HEK293 (cell line): ENCODE results near the gene STPG3.

Source experiments
- BCL11A ChIP-seq: fragments of 450-650 bp; formaldehyde crosslinking; IDR thresholded peaks from 2 replicates; pipeline ENCODE4 v1.5.1; 2016; ENCODE audit warnings: low read depth, missing biosample characterization, missing genetic modification characterization
- BCL11B ChIP-seq: fragments of 450-650 bp; formaldehyde crosslinking; IDR thresholded peaks from 2 replicates; pipeline ENCODE4 v1.5.1; 2016; ENCODE audit warnings: low read depth, missing biosample characterization, missing genetic modification characterization
- GLI2 ChIP-seq: fragments of 450-650 bp; formaldehyde crosslinking; IDR thresholded peaks from 2 replicates; pipeline ENCODE4; 2017; ENCODE audit warnings: missing biosample characterization, missing genetic modification characterization, low read depth, borderline replicate concordance
- IKZF3 ChIP-seq: fragments of 450-650 bp; IDR thresholded peaks from 2 replicates; pipeline ENCODE4 v1.5.0; 2018; ENCODE audit warnings: missing biosample characterization, mild to moderate bottlenecking, missing genetic modification characterization, moderate library complexity
- KLF1 ChIP-seq: fragments of 450-650 bp; formaldehyde crosslinking; IDR thresholded peaks from 2 replicates; pipeline ENCODE4 v1.5.1; 2016; ENCODE audit warnings: missing biosample characterization, missing genetic modification characterization
- REPIN1 ChIP-seq: fragments of 450-650 bp; formaldehyde crosslinking; IDR thresholded peaks from 2 replicates; pipeline ENCODE4 v1.5.1; 2017; ENCODE audit warnings: missing biosample characterization, missing genetic modification characterization, low read depth
- TCF7L2 ChIP-seq: IDR thresholded peaks from 2 replicates; pipeline ENCODE4 v1.6.1; 2011; ENCODE audit warnings: low read depth, mild to moderate bottlenecking, inconsistent platforms, low read length, moderate library complexity, borderline replicate concordance
- WT1 ChIP-seq: fragments of 450-650 bp; formaldehyde crosslinking; IDR thresholded peaks from 2 replicates; pipeline ENCODE4 v1.5.1; 2016; ENCODE audit warnings: missing biosample characterization, missing genetic modification characterization
- ZBTB17 ChIP-seq: fragments of 450-650 bp; formaldehyde crosslinking; IDR thresholded peaks from 2 replicates; pipeline ENCODE4 v1.5.1; 2016; ENCODE audit warnings: missing biosample characterization, missing genetic modification characterization
- ZBTB20 ChIP-seq: fragments of 450-650 bp; formaldehyde crosslinking; IDR thresholded peaks from 2 replicates; pipeline ENCODE4 v1.5.1; 2016; ENCODE audit warnings: missing biosample characterization, missing genetic modification characterization
- ZBTB48 ChIP-seq: fragments of 450-650 bp; formaldehyde crosslinking; IDR thresholded peaks from 2 replicates; pipeline ENCODE4 v1.5.1; 2016; ENCODE audit warnings: missing biosample characterization, missing genetic modification characterization
- ZNF133 ChIP-seq: fragments of 450-650 bp; formaldehyde crosslinking; IDR thresholded peaks from 2 replicates; pipeline ENCODE4 v1.5.1; 2016; ENCODE audit warnings: missing biosample characterization, missing genetic modification characterization
- ZNF184 ChIP-seq: fragments of 450-650 bp; IDR thresholded peaks from 2 replicates; pipeline ENCODE4 v1.5.1; 2018; ENCODE audit warnings: missing biosample characterization, mild to moderate bottlenecking, missing genetic modification characterization
- ZNF239 ChIP-seq: fragments of 450-650 bp; formaldehyde crosslinking; IDR thresholded peaks from 2 replicates; pipeline ENCODE4 v1.5.1; 2016; ENCODE audit warnings: missing biosample characterization, missing genetic modification characterization
- ZNF391 ChIP-seq: fragments of 450-650 bp; formaldehyde crosslinking; IDR thresholded peaks from 2 replicates; pipeline ENCODE4 v1.5.1; 2016; ENCODE audit warnings: low read depth, missing biosample characterization, missing genetic modification characterization, borderline replicate concordance
- ZNF530 ChIP-seq: fragments of 450-650 bp; formaldehyde crosslinking; IDR thresholded peaks from 2 replicates; pipeline ENCODE4 v1.5.1; 2016; ENCODE audit warnings: low read depth, missing biosample characterization, missing genetic modification characterization
- ZNF660 ChIP-seq: fragments of 450-650 bp; IDR thresholded peaks from 2 replicates; pipeline ENCODE4 v1.5.1; 2018; ENCODE audit warnings: missing biosample characterization, mild to moderate bottlenecking, missing genetic modification characterization
- ZNF76 ChIP-seq: fragments of 450-650 bp; formaldehyde crosslinking; IDR thresholded peaks from 2 replicates; pipeline ENCODE4; 2016; ENCODE audit warnings: low read depth, missing biosample characterization, missing genetic modification characterization, borderline replicate concordance
- ZXDB ChIP-seq: fragments of 450-650 bp; formaldehyde crosslinking; IDR thresholded peaks from 2 replicates; pipeline ENCODE4 v1.5.1; 2016; ENCODE audit warnings: missing biosample characterization, missing genetic modification characterization
- TF ChIP-seq, protein P1 (sequence below): fragments of 450-650 bp; formaldehyde crosslinking; IDR thresholded peaks from 2 replicates; pipeline ENCODE4; 2016; ENCODE audit warnings: missing biosample characterization, missing genetic modification characterization
- TF ChIP-seq, protein P2 (sequence below): fragments of 450-650 bp; formaldehyde crosslinking; IDR thresholded peaks from 2 replicates; pipeline ENCODE4 v1.5.1; 2016; ENCODE audit warnings: missing biosample characterization, missing genetic modification characterization
- TF ChIP-seq, protein P3 (sequence below): fragments of 450-650 bp; formaldehyde crosslinking; optimal IDR thresholded peaks from 2 replicates; pipeline ENCODE3; 2016; ENCODE audit warnings: missing biosample characterization, mild to moderate bottlenecking, missing genetic modification characterization
- TF ChIP-seq, protein P4 (sequence below): fragments of 450-650 bp; formaldehyde crosslinking; IDR thresholded peaks from 2 replicates; pipeline ENCODE4 v1.5.1; 2016; ENCODE audit warnings: missing biosample characterization, missing genetic modification characterization, borderline replicate concordance

Gene STPG3

DNA sequence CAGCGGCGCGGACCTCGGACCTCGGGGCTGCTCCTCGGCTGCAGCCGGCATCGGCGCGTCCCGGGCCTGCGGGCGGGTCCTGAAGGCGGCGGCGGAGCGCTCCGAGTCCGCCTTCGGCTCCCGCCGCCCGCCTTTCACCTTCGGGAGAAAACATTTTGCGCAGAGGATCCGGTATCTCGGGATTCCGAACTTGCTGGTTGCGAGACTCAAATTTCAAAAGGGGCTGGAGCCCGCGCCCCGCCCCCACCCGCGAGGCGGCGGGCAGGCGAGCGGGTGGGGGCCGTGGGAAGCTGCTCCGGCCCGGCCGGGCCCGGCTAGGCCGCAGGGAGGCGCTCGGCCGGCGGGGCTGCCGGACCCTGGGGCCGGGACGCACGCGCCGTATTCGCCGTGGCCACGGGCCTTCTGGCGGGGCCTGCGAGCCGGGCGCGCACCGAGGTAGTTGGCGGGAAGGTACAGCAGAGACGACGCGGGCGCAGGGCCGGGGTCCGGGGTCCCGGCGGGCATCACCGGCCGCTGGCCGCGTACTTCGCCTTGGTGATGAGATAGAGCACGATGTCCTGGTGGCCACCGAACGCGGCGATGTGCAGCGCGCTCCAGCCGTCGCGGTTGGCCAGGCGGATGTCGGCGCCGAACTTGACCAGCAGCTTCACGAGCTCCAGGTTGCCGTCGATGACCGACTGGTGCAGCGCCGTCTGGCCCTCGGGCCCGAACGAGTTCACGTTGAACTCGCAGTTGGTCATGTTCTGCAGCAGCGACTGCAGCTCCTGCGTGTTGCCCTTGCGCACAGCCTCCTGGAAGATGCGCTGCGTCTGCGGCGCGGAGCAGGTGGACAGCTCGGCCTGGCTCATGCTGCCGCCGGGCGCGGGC is 50.2 kb downstream of the STPG3 start (continued):
- TF ChIP-seq ZNF184 (no peak), KLF1 (tag by site-specific recombination) (peak; percentile 25; the same call in 1 of the 2 replicates), TCF7L2 (peak; percentile 61; the same call in 1 of the 2 replicates), ZBTB20 (tag by site-specific recombination) (peak; percentile 66), REPIN1 (tag by site-specific recombination) (no peak; the same call in 1 of the 2 replicates), BCL11A (tag by site-specific recombination) (peak; percentile 69; the same call in 1 of the 2 replicates), ZNF391 (tag by site-specific recombination) (0 out of 2 replicates have a peak, but pooled peaks have one; percentile 15), ZNF76 (tag by site-specific recombination) (peak; percentile 51; the same call in 1 of the 2 replicates), ZNF660 (tag by site-specific recombination) (no peak; the same call in 1 of the 2 replicates), IKZF3 (tag by site-specific recombination) (0 out of 2 replicates have a peak, but pooled peaks have one; percentile 52), BCL11B (tag by site-specific recombination) (peak; percentile 80; the same call in 1 of the 2 replicates), ZBTB48 (tag by site-specific recombination) (peak; percentile 76), WT1 (tag by site-specific recombination) (0 out of 2 replicates have a peak, but pooled peaks have one; percentile 13), ZNF133 (tag by site-specific recombination) (0 out of 2 replicates have a peak, but pooled peaks have one; percentile 10), ZBTB17 (tag by site-specific recombination) (peak; percentile 83), ZNF239 (no peak), ZXDB (tag by site-specific recombination) (peak; percentile 78), ZNF530 (tag by site-specific recombination) (no peak), GLI2 (tag by site-specific recombination) (no peak)
- TF ChIP-seq, protein P1, sequence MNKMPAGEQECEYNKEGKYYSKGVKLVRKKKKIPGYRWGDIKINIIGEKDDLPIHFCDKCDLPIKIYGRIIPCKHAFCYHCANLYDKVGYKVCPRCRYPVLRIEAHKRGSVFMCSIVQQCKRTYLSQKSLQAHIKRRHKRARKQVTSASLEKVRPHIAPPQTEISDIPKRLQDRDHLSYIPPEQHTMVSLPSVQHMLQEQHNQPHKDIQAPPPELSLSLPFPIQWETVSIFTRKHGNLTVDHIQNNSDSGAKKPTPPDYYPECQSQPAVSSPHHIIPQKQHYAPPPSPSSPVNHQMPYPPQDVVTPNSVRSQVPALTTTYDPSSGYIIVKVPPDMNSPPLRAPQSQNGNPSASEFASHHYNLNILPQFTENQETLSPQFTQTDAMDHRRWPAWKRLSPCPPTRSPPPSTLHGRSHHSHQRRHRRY (tag by site-specific recombination): peak; percentile 87; the same call in 1 of the 2 replicates
- TF ChIP-seq, protein P2, sequence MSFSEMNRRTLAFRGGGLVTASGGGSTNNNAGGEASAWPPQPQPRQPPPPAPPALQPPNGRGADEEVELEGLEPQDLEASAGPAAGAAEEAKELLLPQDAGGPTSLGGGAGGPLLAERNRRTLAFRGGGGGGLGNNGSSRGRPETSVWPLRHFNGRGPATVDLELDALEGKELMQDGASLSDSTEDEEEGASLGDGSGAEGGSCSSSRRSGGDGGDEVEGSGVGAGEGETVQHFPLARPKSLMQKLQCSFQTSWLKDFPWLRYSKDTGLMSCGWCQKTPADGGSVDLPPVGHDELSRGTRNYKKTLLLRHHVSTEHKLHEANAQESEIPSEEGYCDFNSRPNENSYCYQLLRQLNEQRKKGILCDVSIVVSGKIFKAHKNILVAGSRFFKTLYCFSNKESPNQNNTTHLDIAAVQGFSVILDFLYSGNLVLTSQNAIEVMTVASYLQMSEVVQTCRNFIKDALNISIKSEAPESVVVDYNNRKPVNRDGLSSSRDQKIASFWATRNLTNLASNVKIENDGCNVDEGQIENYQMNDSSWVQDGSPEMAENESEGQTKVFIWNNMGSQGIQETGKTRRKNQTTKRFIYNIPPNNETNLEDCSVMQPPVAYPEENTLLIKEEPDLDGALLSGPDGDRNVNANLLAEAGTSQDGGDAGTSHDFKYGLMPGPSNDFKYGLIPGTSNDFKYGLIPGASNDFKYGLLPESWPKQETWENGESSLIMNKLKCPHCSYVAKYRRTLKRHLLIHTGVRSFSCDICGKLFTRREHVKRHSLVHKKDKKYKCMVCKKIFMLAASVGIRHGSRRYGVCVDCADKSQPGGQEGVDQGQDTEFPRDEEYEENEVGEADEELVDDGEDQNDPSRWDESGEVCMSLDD (tag by site-specific recombination): peak; percentile 60; the same call in 1 of the 2 replicates
- TF ChIP-seq, protein P3, sequence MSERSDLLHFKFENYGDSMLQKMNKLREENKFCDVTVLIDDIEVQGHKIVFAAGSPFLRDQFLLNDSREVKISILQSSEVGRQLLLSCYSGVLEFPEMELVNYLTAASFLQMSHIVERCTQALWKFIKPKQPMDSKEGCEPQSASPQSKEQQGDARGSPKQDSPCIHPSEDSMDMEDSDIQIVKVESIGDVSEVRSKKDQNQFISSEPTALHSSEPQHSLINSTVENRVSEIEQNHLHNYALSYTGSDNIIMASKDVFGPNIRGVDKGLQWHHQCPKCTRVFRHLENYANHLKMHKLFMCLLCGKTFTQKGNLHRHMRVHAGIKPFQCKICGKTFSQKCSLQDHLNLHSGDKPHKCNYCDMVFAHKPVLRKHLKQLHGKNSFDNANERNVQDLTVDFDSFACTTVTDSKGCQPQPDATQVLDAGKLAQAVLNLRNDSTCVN (tag by site-specific recombination): peak; percentile 90
- TF ChIP-seq, protein P4, sequence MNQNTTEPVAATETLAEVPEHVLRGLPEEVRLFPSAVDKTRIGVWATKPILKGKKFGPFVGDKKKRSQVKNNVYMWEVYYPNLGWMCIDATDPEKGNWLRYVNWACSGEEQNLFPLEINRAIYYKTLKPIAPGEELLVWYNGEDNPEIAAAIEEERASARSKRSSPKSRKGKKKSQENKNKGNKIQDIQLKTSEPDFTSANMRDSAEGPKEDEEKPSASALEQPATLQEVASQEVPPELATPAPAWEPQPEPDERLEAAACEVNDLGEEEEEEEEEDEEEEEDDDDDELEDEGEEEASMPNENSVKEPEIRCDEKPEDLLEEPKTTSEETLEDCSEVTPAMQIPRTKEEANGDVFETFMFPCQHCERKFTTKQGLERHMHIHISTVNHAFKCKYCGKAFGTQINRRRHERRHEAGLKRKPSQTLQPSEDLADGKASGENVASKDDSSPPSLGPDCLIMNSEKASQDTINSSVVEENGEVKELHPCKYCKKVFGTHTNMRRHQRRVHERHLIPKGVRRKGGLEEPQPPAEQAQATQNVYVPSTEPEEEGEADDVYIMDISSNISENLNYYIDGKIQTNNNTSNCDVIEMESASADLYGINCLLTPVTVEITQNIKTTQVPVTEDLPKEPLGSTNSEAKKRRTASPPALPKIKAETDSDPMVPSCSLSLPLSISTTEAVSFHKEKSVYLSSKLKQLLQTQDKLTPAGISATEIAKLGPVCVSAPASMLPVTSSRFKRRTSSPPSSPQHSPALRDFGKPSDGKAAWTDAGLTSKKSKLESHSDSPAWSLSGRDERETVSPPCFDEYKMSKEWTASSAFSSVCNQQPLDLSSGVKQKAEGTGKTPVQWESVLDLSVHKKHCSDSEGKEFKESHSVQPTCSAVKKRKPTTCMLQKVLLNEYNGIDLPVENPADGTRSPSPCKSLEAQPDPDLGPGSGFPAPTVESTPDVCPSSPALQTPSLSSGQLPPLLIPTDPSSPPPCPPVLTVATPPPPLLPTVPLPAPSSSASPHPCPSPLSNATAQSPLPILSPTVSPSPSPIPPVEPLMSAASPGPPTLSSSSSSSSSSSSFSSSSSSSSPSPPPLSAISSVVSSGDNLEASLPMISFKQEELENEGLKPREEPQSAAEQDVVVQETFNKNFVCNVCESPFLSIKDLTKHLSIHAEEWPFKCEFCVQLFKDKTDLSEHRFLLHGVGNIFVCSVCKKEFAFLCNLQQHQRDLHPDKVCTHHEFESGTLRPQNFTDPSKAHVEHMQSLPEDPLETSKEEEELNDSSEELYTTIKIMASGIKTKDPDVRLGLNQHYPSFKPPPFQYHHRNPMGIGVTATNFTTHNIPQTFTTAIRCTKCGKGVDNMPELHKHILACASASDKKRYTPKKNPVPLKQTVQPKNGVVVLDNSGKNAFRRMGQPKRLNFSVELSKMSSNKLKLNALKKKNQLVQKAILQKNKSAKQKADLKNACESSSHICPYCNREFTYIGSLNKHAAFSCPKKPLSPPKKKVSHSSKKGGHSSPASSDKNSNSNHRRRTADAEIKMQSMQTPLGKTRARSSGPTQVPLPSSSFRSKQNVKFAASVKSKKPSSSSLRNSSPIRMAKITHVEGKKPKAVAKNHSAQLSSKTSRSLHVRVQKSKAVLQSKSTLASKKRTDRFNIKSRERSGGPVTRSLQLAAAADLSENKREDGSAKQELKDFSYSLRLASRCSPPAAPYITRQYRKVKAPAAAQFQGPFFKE: no peak
